PC-3 (cell line): ENCODE results near the gene SH2D3A.

Experiments used
- EZH2 ChIP-seq: fragments of 300-600 bp; sonication (generic); IDR thresholded peaks from one replicate; pipeline ENCODE4 v1.6.1; 2017; ENCODE audit warnings: antibody characterized with exemption, mild to moderate bottlenecking, low read length; ENCODE audit not compliant: unreplicated experiment
- TF ChIP-seq, protein P1 (sequence below): fragments of 300-600 bp; sonication (generic); conservative IDR thresholded peaks from 2 replicates; pipeline ENCODE4 v1.5.1; 2017; ENCODE audit warnings: antibody characterized with exemption, low read depth, mild to moderate bottlenecking, low read length

DNA sequence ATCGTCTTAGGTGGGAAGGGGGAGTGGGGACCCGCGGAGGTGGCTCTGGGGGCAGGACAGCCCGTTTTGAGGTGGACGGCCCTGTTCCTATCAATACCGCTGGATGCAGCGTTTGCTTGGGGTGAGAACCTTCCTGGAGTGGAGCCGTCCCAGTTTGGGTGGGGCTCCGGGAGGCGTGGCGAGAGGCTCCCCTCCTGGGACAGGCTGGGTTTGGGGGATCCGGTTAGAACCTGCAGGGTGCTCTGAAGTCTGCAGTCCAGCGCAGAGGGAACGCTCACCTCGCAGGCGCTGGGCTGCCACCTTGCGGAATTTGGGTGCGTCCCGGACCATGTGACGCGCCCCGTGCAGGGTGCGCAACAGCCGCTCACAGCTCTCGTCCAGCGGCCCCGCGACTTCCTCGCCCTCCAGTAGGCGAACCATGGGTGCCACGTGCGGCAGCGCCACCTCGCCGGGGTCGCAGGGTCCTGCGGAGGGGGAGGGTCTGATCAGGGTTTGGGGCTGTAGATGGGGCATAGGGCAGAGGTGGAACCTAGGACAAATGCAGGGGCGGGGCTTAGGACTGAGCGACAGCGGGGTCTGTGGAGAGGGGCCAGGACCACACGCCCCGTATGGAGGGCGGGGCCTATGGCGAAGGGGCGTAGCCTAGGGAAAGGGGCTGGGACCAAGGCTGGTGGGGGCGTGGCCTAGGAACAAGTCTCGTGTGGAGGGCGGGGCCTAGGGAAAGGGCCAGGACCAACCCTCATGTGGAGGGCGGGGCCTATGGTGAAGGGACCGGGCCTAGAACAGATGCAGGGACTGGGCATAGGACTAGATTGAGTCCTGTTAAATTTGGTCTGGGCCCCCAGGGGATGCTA, 13.8 kb downstream of the SH2D3A start:
- TF ChIP-seq, protein P1, sequence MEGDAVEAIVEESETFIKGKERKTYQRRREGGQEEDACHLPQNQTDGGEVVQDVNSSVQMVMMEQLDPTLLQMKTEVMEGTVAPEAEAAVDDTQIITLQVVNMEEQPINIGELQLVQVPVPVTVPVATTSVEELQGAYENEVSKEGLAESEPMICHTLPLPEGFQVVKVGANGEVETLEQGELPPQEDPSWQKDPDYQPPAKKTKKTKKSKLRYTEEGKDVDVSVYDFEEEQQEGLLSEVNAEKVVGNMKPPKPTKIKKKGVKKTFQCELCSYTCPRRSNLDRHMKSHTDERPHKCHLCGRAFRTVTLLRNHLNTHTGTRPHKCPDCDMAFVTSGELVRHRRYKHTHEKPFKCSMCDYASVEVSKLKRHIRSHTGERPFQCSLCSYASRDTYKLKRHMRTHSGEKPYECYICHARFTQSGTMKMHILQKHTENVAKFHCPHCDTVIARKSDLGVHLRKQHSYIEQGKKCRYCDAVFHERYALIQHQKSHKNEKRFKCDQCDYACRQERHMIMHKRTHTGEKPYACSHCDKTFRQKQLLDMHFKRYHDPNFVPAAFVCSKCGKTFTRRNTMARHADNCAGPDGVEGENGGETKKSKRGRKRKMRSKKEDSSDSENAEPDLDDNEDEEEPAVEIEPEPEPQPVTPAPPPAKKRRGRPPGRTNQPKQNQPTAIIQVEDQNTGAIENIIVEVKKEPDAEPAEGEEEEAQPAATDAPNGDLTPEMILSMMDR = no peak
- no peak for TF ChIP-seq EZH2
